Tibial nerve (tissue), 4 donors: ENCODE measurements around the gene VPS13D. TPM values are rescaled to one million over a fixed set of nuclear protein-coding genes. Genes with fewer than 3 reads are reported as not detected.

Experiments used
- DNase-seq, 2 donors: peaks; one replicate each; pipeline ENCODE4 v3.0.0-alpha.2; 2019; ENCODE audit warnings: low spot score in 2 of 2
- H3K27ac ChIP-seq, 4 donors: fragments of 200-600 bp; sonication (generic) in 3 of 4; one replicate each; pipeline ENCODE4 v1.5.1; 2017 to 2019; ENCODE audit warnings: mild to moderate bottlenecking in 1 of 4
- H3K27me3 ChIP-seq, 2 donors: fragments of 200-600 bp; sonication (generic) in 1 of 2; one replicate each; pipeline versions ENCODE4 v1.5.1 to v1.6.0; 2017 to 2019
- H3K36me3 ChIP-seq, 3 donors: fragments of 200-600 bp; sonication (generic); one replicate each; pipeline ENCODE4 v1.5.1; 2018 to 2019
- H3K4me1 ChIP-seq, 4 donors: fragments of 200-600 bp; sonication (generic) in 3 of 4; one replicate each; pipeline ENCODE4 v1.5.1; 2017 to 2019
- H3K4me3 ChIP-seq, 4 donors: fragments of 200-600 bp; sonication (generic) in 3 of 4; one replicate each; pipeline ENCODE4 v1.5.1; 2017 to 2019; ENCODE audit warnings: mild to moderate bottlenecking in 1 of 4, moderate library complexity in 1 of 4
- H3K9me3 ChIP-seq, 4 donors: fragments of 200-600 bp; sonication (generic) in 3 of 4; one replicate each; pipeline ENCODE4 v1.5.1; 2017 to 2019
- CTCF ChIP-seq, 5 experiments: fragments of 200-600 bp in 3 of 5; fragments of 450-650 bp in 2 of 5; sonication (generic) in 3 of 5; IDR thresholded peaks; one replicate each; pipeline ENCODE4 v1.5.1; 2016 to 2019; ENCODE audit warnings: antibody characterized with exemption in 5 of 5, mild to moderate bottlenecking in 3 of 5, moderate library complexity in 2 of 5
- EP300 ChIP-seq, 2 donors: sonication (generic); formaldehyde crosslinking; IDR thresholded peaks; one replicate each; pipeline ENCODE4 v1.6.1; 2017; ENCODE audit warnings: antibody characterized with exemption in 2 of 2, mild to moderate bottlenecking in 1 of 2
- POLR2A ChIP-seq, 2 donors: fragments of 450-650 bp; IDR thresholded peaks; one replicate each; pipeline ENCODE4 v1.6.1; 2017; ENCODE audit warnings: antibody characterized with exemption in 2 of 2, mild to moderate bottlenecking in 2 of 2, moderate library complexity in 2 of 2
- WGBS, 2 donors: methylation state at CpG; one replicate each; pipeline ENCODE4 v1.1.5; 2018; 5-methylcytosine and 5-hydroxymethylcytosine counted together
- total RNA-seq, 4 donors: library from RNA; depleted of rRNA; stranded (reverse); fragments of >200 nt; gene quantifications; one replicate each; pipeline ENCODE4 v1.1.0, GENCODE V29; 2016

Gene VPS13D
- total RNA-seq, 4 donors from 2014 or later, result 99.2 to 132 (median 110) TPM

GRCh38 chr1:12309783-12310742 lies 80.2 kb downstream of the VPS13D start:
- Histone ChIP-seq H3K27me3 (no peaks in the 10 kb centered on the region), H3K9me3 (no peaks in the 10 kb centered on the region), H3K27ac (peak overlapping the region in 2 of 4 donors; percentile 47 to 48), H3K4me3 (no peak overlapping the region), H3K4me1 (peaks cover 0 to 33% (median 4%) of the 10 kb centered on the region in 4 donors), H3K36me3 (peaks cover 4 to 84% (median 8%) of the 10 kb centered on the region in 3 donors)
- no peak for DNase-seq
- no peak for TF ChIP-seq POLR2A (IDR thresholded peaks at IDR 0.05)
- TF ChIP-seq CTCF (IDR thresholded peaks at IDR 0.05), result no peak
- no peak for TF ChIP-seq EP300 (IDR thresholded peaks at IDR 0.05)
- WGBS, 2 donors, result 39 to 40% methylated on average over 6 of the region's 6 CpGs

DNA sequence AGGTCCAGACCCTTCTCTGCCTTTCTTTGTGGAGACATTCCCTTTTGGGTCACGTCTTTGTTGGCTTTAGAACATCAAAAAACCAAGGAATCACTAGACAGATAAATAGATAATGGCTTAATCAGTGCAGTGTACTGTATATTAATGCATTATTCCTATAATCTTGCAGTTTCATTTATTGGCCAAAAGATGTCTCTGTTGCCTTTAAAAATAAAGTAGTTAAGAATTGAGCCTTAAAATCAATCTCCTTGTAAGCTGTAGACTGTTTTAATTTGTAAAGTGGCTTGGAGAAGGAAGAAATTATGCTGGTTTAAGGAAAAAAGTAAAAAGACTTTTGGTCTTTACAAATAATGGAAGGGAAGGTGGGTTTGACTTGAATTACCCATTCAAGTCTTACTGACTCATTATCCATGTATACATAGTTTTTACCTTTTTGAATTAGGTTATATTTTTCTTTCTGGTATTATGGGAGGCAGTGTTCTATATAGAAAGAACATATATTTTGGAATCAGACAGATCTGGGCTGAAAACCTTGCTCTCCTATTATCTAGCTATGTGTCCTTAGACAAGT lies 84.6 kb downstream of the VPS13D start:
- Histone ChIP-seq H3K27me3 (no peaks in the 10 kb centered on the region), H3K4me1 (peaks cover 2 to 72% (median 17%) of the 10 kb centered on the region in 4 donors), H3K9me3 (no peaks in the 10 kb centered on the region), H3K36me3 (peaks cover 0 to 58% (median 4%) of the 10 kb centered on the region in 3 donors), H3K27ac (peak overlapping the region; percentile 14 to 95 (median 80)), H3K4me3 (no peak overlapping the region)
- peak; percentile 34 to 73 (median 47) for TF ChIP-seq CTCF (IDR thresholded peaks at IDR 0.05)
- no peak for TF ChIP-seq EP300 (IDR thresholded peaks at IDR 0.05)
- no peak for TF ChIP-seq POLR2A (IDR thresholded peaks at IDR 0.05)
- WGBS, 2 donors, result 30 to 52% methylated on average over 1 of the region's 1 CpG
- no peak for DNase-seq

- WGBS, 2 donors, result 41 to 47% methylated on average over 2 of the region's 2 CpGs
- DNase-seq, result no peak
- Histone ChIP-seq H3K36me3 (peaks cover 0 to 61% (median 4%) of the 10 kb centered on the region in 3 donors), H3K27ac (peak overlapping the region; percentile 14 to 95 (median 80)), H3K9me3 (no peaks in the 10 kb centered on the region), H3K27me3 (no peaks in the 10 kb centered on the region), H3K4me1 (peaks cover 2 to 70% (median 19%) of the 10 kb centered on the region in 4 donors), H3K4me3 (no peak overlapping the region)
- TF ChIP-seq POLR2A (IDR thresholded peaks at IDR 0.05), result no peak
- TF ChIP-seq CTCF (IDR thresholded peaks at IDR 0.05), result no peak
- no peak for TF ChIP-seq EP300 (IDR thresholded peaks at IDR 0.05)
Measured at GRCh38 chr1:12315146-12315545, 85.3 kb downstream of the VPS13D start.

DNA sequence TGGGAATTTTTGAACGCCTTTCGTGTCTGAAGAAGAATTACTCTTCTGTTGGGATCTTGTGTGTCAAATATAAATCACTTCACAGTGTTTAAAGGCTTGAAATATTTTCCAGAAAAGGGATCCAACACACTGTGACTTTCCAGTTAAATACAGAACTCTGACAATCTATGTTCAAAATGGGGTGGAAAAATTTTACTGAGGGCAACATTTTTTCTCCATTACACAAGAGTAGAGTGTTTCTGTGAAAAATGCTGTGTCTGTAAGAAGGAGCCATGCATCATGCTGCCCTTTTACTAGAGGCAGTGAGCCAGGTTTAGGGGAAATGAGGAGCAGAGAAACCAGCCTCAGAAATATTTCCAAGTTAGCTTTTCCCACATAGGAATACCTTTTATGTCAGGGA lies 86.5 kb downstream of the VPS13D start:
- Histone ChIP-seq H3K27me3 (no peaks in the 10 kb centered on the region), H3K27ac (peak overlapping the region; percentile 14 to 95 (median 80)), H3K4me3 (no peak overlapping the region), H3K9me3 (no peaks in the 10 kb centered on the region), H3K4me1 (peaks cover 2 to 66% (median 22%) of the 10 kb centered on the region in 4 donors), H3K36me3 (peaks cover 0 to 52% (median 4%) of the 10 kb centered on the region in 3 donors)
- no peak for DNase-seq
- peak in 1 of 2 donors; percentile 72 for TF ChIP-seq EP300 (IDR thresholded peaks at IDR 0.05)
- no peak for TF ChIP-seq CTCF (IDR thresholded peaks at IDR 0.05)
- 30 to 48% methylated on average over 2 of the region's 2 CpGs for WGBS, 2 donors

DNA sequence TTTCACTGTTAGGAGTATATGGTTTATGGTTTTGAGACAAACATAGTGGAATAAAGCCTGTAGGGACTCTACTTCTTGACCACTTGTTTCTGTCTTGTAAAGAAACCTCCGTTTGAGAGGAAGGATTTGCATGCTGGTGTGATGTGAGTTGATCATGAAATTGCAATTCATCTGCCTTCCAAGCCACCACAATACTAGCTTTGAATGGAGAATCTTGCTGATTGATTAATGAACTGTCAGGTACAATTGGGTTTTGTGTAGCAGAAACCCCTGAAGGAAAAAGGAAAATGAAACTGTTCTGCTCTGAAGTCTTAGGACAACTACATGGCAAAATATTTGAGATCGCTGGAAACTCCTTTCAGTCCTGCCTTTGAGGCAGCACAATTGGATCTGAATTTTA lies 90.7 kb downstream of the VPS13D start:
- no peak overlapping the region for H3K4me3 ChIP-seq
- peaks cover 0 to 47% (median 18%) of the 10 kb centered on the region in 4 donors for H3K4me1 ChIP-seq
- WGBS, 2 donors, result 43 to 46% methylated on average over 2 of the region's 2 CpGs
- no peaks in the 10 kb centered on the region for H3K27me3 ChIP-seq
- TF ChIP-seq EP300 (IDR thresholded peaks at IDR 0.05) (no peak), POLR2A (IDR thresholded peaks at IDR 0.05) (no peak), CTCF (IDR thresholded peaks at IDR 0.05) (no peak)
- peak overlapping the region; percentile 3 to 95 (median 54) for H3K27ac ChIP-seq
- H3K36me3 ChIP-seq, result peaks cover 0 to 62% (median 7%) of the 10 kb centered on the region in 3 donors
- no peak for DNase-seq
- H3K9me3 ChIP-seq, result no peaks in the 10 kb centered on the region
